Mesenteric fat pad (tissue), 1 donor: ENCODE data around the gene KCNN3. TPM values are rescaled to one million over a fixed set of nuclear protein-coding genes. Genes with fewer than 3 reads are reported as not detected.
A peak's percentile ranks its signal among the peaks of the same experiment; 100 is the strongest.

Experiments
- DNase-seq: peaks from one replicate; pipeline ENCODE4 v3.0.0-alpha.2; 2020; ENCODE audit warnings: low spot score
- total RNA-seq: library from RNA; stranded (reverse); fragmentation: NEBNext Ultra II Directional; extraction: Animal tissue kit (Norgen Biotek cat#: 25700); gene quantifications from one replicate; pipeline ENCODE4 v1.2.1, GENCODE V29; 2021
- donor health status: DM: yes; HTN: yes; CAD: no.

The KCNN3 gene
- total RNA-seq, 1 donor from 2014 or later = 0.96 TPM

GRCh38 chr1:154881820-154882535 is 11.9 kb upstream of the KCNN3 start:
- peak; percentile 62 for DNase-seq

GRCh38 chr1:154880671-154881070 is 10.6 kb upstream of the KCNN3 start:
- no peak for DNase-seq

DNA sequence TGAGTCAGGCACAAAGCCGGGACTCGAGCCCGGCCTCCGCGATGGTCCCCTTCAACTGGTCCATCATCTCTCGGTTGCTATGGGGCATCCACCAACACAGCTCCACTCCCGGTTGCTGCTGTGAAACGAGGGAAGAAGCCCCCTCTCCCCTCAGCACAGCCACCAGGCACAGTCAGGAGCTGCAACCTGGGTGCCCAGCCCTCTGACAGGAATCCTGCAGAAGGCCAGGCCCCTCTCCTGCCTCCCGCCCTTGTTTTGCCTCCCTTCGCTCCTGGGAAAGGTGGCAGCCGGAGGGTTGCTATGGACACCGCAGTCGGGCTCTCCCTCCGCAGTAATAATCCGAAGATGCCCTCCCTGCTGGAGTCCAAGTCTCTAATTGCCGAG is 8.9 kb upstream of the KCNN3 start:
- peak; percentile 73 for DNase-seq

- DNase-seq = peak; percentile 91
Observed at GRCh38 chr1:154878371-154879037, 8.4 kb upstream of the KCNN3 start.

GRCh38 chr1:154877370-154877974 is 7.4 kb upstream of the KCNN3 start:
- DNase-seq = peak; percentile 85

DNA sequence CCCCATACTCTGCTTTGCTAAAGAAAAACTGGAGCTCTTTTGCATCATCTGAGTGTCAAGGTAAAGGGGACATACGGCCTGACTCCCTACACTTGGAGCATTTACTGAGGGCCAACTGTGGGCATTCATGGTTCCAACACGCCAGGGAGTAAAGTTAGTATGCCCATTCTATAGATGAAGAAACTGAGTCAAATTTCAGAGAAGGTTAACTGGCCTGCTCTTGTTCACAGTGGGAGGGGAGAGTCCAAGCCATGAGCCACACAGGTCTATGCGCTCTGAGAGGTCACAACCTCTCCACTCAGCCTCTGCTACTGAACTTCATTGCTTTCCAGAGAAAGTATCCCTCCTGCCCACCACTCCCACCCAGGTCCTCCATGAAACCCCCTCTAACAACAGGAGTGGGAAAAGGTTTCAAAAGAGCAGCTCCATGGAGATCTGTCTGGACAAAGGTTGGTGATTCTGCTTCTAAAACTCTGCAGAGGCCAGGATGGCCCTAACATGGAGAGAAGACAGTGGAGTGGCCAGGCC is 6.8 kb upstream of the KCNN3 start:
- peak; percentile 26 for DNase-seq

DNA sequence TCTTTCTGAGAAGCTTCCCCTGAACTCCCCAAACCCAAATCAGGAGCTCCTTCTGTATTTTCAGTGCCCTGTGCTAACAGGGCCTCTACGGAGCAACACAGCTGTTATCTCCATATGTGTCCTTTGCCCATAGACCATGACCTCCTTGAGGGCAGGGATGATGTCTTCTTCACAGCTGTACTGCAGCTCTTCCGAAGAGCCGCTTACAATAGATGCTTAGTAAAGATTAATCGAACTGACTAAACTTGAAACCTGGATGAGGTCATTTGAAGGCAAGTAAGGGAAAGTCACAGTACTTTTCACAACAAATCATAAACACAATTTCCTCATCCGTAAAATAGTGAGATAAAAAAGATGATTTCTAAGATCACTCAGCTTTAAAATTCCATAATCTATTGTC is 4.4 kb upstream of the KCNN3 start:
- no peak for DNase-seq

DNA sequence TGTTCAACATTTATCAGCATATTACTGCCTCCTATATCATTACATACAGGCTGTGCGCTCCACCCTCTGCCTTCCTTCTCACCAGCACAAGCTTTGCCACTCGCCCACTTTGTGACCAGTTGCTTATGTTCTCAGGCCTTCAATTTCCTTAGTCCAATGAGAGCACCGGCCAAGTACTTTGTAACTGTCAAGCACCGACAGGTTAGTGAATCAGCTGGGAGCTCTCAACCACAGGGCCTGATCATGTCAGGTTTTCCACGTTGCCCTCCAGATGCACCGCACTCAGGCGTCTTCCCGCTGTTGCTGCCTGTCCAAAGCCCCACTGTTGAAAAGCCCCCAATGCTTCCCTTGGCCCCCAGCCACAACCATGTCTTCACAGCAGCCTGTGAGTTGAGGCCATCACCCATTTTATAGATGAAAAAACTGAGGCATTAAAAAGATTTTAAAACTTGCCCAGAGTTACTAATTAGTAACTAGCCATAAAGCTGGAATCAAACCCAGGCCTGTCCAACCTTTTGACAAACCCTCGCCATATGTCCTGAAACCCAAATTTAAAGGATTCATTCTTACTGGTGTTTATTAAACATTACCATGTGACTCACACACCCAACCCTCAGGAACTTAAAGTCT is 3.4 kb upstream of the KCNN3 start:
- DNase-seq = no peak

DNA sequence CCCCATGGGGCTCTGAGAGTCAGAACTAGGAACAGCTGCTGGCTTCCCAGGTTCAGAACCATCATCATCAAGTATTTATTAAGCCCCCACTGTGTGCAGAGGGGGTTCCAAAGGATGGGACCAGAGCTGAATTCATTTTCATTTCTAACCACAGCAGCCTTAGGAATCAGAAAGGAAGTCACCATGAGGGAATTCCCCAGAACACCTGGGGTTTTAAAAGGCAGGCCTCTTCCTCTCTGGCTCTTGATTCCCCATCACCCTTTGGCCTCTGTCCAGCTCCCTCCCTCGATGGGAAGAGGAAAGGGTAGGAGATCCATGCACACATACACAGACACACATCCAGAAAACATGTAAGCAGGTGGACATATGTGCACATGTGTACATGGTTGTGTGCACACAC is 1.3 kb upstream of the KCNN3 start:
- DNase-seq = no peak

DNA sequence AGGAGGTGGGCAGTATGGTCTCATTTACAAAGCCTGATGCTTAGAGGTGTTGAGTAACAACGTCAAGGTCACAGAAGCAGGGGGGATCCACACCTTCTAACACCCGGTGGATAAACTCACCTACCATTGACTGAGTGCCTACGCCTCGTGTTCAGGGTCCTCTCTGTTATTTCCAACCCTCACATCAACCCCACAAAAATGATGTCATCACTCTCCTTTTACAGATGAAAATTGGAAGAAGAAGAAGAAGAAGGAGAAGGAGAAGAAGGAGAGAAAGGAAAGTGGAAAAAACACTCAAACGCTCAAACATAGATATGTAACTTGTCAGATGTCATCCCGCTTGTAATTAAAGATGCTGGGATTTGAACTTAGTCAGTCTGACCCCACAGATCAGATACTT is 653 bp upstream of the KCNN3 start:
- DNase-seq = no peak

DNA sequence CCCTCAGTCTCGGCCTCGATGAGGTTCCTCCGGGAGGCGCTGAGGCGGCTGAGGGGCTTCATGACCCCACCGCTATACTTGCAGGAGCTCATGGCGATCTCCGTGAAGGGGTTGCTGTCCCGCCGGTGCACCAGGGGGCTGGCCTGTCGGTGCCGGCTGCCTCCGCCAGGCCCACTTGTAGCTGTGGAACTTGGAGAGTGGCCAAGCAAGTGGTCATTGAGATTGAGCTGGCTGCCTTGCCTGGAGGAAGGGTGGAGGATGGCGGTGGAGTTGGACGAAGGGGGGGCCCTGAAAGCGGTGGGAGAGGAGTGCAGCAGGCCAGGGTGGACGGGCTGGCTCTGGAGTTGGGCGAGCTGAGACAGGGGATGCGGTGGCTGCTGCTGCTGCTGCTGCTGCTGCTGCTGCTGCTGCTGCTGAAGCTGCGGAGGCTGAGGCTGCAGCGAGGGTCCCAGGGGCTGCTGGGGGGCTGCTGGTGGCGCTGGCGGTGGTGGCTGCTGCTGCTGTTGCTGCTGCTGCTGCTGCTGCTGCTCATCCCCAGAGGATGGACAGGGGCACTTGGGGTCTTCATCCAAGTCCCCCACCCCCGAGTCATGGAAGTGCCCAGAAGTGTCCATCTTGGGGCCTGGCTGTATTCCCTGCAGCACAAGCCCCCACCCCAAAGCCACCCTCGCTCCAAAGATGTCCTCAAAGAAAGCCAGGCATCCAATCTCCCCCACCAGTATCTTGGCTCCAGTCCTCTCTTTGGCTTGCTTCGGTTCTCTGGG is 548 bp downstream of the KCNN3 start:
- no peak for DNase-seq

DNA sequence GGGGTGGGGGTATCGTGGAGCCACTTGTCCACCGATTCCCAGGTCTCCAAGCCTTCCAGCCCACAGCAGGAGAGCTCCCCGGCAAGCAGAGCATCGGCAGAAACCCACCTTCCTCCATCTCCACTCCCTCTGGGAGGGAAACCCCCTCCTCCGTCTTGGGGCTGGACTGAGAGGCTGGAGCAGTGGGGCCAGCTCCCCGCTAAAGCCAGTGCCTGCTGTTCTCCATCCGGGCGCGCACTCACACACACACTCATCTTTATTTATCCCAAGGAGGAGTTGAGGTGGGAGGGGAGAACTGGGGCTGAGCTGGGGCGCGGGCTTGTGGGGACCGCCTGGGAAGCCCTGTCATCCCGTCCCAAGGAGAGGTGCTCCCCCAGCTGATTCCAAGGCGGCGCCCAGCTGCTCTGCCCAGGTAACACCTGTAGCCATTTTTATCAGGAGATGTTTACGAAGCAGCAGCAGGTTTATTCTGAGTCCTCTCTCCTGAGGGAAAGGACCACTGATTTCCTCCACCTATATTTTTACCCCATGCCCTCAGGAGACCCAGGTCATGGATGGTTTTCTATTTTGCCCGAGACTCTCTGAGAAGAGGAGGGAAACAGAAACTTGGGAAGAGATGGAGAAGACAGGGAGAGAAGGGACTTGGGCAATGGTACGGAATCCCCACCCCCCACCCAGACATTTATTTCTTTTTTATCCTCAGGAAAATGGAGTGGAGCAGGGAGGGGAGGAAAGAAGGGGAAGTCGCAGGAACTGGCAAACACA is 2.1 kb downstream of the KCNN3 start:
- no peak for DNase-seq

- DNase-seq = no peak
Observed at GRCh38 chr1:154867064-154867825, 2.8 kb downstream of the KCNN3 start.

DNA sequence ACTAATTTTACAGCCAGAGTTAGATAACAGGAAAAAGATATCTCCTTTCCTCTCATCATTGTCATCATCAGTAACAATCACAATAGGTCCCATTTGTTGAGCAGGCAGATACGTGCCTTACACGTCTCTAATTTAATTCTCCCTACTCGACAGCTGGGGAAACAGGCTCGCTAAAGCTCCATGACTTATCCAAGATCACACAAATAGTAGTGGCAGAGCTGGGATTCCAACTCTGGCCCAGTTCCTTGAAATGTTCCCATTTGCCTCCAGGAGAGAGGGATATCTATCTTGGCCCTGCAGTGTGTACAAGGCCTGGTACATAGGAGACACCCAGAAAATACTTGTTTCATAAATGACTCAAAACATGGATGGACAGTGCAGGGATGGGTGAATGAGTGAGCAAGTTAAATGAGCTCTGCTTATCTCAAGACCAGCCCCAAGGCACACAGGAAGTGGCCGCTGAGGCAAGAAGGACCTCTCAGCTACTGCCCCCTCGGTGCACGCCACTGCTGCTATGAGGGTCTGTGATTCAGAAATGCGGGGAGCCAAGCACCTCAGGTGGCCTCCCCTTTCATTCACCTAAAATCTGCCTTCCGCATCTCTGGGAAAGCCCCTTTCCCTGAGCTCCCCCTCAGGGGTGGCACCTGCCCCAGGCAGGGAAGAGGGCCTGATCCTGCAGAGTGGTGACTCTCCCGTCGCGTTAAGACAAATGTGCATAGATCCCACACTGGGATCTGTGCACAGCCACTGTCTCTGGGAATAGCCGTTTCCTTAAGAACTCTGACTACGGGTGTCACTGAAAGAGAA is 3.6 kb downstream of the KCNN3 start:
- DNase-seq = no peak

DNA sequence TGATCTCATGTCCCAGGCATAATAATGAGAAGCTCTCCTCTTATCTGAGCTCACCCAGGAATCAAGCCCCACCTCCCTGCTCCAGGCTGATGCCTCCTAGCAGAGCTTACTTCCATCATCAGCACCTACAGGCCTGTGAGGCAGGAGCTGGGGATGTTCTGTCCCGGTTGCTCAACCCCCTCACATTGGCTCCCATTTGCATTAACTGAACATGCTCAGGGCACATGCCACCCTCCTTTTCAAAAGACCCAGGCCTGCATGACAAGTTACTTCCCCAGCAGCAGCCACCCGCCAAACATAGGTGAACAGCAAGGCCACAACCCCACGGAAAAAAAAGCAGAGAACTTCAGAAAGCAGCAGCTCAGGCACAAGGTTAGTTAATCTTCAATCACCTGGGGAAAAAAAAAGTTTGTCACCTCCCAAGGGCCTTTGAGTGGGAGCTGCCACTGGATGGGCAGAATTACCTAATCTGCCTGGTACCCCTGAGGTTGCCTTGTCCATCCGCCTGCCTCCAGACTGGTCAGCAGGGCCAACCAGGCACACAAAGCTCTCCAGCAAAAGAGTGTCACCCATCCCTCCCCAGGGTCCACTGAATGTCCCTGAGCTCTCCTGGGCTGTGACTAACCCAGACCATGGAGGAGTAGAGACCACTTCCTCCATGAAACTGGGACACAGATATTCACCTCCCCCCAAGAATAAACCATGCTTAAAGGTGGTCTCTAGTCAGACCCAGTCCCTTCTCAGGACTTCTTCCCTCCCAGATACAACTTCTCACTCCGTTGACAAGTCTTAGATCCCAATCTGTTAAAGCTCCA is 4.4 kb downstream of the KCNN3 start:
- no peak for DNase-seq

DNA sequence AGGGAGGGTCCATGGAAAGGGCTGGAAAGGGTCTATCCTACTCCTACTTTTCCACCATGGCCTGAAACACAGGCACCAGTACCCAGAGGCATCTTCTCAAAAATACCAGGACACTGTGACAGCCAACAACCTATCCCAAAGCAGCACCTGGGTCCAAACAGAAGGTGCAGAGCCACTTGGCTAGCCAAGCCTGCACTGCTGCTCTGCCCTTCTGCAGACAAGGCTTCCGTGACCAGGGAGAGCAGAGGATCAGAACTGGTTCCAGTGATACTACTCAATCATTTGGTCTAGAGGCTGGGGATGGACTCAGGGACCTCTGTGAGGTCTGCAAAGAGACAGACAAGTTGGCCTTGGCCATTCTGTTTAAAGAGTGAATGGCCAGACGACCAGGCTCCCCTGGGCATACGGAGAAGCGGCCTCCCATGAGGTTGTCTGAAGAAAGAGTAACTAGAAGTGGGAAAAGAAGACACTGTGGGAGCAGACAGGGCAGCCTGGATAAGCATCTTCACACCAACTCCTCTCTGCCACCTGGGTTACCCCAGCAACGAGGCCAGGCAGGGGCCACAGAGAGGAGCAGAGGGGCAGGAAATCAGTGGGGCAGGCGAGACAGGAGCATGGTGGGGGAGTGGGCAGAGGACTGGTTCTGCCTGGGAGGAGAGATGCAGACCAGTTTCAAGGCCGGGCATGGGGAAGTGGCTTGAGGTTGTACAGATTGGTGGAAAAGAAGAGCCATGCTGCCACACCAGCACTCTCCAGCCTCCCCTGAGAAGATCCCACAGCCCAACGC is 5.7 kb downstream of the KCNN3 start:
- no peak for DNase-seq
